C4-2B (cell line): ENCODE data around the gene ZCWPW1.

Experiments
- H3K27ac ChIP-seq: fragments of 450-650 bp; 2 replicates; pipeline ENCODE4 v1.5.1; 2017
- ZFX ChIP-seq: fragments of 450-650 bp; IDR thresholded peaks from 2 replicates; pipeline ENCODE4 v1.6.1; 2017
- TF ChIP-seq, protein P1 (sequence below): fragments of 450-650 bp; conservative IDR thresholded peaks from 2 replicates; pipeline ENCODE4 v1.5.1; 2017; ENCODE audit warnings: mild to moderate bottlenecking

The ZCWPW1 gene

DNA sequence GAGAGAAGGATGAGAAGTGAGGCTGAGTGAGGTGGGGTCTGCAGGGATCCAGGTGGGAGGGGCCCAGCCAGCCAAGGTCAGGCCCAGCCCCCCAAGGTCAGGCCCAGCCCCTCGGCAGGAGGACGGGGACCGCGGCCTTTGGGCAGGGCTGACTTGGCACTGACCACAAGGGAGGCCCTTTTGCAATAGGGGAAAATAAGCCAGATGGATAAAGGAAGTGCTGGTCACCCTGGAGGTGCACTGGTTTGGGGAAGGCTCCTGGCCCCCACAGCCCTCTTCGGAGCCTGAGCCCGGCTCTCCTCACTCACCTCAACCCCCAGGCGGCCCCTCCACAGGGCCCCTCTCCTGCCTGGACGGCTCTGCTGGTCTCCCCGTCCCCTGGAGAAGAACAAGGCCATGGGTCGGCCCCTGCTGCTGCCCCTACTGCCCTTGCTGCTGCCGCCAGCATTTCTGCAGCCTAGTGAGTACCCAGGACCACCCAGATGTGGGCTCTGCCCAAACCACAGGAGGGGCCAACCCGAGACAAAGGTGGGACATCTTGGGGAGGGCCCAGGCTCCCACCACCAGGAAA lies 55.2 kb downstream of the ZCWPW1 start, which contains the start of gene PILRA:
TSS of gene PILRA (plus strand) at position 227 of the 571 bp plus-strand sequence. CDS start at position 397, 170 bp downstream.
- TF ChIP-seq ZFX, result no peak
- TF ChIP-seq, protein P1, sequence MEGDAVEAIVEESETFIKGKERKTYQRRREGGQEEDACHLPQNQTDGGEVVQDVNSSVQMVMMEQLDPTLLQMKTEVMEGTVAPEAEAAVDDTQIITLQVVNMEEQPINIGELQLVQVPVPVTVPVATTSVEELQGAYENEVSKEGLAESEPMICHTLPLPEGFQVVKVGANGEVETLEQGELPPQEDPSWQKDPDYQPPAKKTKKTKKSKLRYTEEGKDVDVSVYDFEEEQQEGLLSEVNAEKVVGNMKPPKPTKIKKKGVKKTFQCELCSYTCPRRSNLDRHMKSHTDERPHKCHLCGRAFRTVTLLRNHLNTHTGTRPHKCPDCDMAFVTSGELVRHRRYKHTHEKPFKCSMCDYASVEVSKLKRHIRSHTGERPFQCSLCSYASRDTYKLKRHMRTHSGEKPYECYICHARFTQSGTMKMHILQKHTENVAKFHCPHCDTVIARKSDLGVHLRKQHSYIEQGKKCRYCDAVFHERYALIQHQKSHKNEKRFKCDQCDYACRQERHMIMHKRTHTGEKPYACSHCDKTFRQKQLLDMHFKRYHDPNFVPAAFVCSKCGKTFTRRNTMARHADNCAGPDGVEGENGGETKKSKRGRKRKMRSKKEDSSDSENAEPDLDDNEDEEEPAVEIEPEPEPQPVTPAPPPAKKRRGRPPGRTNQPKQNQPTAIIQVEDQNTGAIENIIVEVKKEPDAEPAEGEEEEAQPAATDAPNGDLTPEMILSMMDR, result no peak

DNA sequence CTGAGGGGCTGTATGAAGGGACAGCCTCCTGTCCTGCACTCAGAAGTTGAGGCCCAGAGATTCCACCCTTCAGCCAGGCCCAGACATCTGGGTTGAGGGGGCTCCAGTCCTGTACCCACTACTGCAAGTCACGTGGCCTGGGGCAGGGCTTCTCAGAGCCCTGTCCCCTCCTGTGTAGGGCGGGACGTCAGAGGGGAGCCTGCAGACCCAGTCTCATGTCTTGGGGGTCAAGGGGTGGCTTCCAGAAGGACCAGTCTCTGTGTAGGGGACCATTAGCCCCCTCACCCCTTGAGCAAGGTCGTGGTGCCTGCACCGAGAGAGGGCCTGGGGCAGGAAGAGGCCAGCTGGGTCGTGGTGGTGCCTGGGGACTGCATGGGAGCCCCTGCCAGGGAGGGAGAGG lies 55.8 kb downstream of the ZCWPW1 start:
- no peak overlapping the region for H3K27ac ChIP-seq
- TF ChIP-seq ZFX, result no peak

More for the DNA sequence above, 55.2 kb downstream of the ZCWPW1 start, which contains the start of gene PILRA:
- no peak within 1 kb of the TSS for H3K27ac ChIP-seq

DNA sequence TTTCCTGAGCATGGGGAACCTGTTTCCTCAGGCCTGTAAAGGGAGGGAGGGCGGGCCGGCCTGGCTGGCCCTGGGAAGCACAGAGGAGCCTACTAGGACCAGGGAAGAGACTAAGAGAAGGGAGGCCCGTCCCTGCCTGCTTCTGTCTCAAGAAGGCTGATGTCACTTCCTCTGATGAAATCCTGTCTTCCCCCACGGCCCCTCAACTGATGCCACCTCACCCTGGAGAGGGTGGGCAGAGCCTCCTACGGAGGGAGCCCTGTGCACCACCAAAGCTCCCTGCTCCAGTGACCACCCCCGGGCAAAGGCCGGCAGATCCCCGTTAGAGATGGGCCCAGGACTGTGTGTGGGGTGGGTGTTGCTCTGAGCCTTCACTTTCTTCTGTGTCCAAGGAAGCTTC lies 56.2 kb downstream of the ZCWPW1 start:
- TF ChIP-seq, protein P1, result no peak
- TF ChIP-seq ZFX, result no peak

DNA sequence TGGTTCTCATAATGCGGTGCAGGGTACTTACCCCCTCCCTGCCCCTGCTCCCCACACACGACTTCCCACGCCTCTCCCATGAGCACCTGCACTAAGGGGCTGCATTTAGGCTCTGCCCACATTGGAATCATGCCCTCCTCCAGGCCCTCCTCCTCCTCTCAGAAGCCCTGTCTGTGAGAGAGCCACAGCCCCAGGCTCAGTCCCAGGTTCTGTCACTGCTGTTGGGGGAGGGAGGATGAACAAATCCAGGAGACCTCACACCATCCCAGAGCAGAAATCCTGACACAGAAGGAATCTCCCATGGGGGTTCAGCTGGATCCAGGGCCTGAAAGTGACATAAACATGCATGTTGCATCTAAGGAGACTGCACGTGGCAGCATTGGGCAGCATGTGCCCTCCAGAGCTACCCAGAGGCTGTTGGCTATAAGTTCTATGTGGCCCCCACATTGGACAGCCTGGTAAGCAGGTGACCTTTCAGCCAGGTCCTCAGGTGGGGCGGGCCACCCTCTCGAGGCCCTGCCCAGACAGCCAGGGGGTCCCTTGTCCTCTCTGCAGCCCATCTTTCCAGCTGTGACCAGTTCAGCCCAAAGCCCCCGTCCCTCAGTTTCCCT lies 56.8 kb downstream of the ZCWPW1 start:
- no peak for TF ChIP-seq ZFX
- TF ChIP-seq, protein P1, result no peak
- H3K27ac ChIP-seq, result no peak overlapping the region

More for the DNA sequence above, 56.2 kb downstream of the ZCWPW1 start:
- no peak overlapping the region for H3K27ac ChIP-seq

DNA sequence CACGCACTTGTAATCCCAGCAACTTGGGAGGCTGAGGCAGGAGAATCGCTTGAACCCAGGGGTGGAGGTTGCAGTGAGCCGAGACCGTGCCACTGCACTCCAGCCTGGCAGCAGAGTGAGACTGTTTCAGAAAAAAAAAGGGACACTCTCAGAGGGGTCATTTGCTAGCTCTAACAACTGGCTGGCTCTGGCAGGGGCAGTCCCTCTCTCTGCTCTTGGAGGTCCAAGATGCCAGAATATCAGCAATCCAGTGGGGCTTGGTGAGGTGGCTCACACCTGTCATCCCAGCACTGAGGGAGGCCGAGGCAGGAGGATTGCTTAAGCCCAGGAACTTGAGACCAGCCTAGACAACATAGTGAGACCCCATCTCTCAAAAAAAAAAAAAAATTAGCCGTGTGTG lies 57.8 kb downstream of the ZCWPW1 start:
- TF ChIP-seq, protein P1, result no peak
- TF ChIP-seq ZFX, result no peak
- no peak overlapping the region for H3K27ac ChIP-seq

DNA sequence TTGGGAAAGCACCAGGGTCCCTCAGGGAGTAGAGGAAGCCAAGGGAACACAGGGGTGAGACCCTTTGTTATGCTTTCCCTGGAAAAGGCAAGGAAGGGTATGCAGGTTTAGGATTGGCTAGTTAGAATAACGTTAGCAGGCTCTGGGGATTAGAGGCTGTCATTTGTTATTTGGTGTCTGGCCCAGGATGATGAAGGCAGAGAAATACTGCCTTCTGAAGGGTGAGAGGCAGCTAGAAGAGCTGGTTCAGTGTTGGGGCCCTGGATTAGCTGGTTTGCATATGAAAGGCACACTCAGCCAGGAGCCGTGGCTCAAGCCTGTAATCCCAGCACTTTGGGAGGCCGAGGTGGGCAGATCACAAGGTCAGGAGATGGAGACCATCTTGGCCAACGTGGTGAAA lies 58.2 kb downstream of the ZCWPW1 start:
- no peak overlapping the region for H3K27ac ChIP-seq
- TF ChIP-seq, protein P1, result no peak
- TF ChIP-seq ZFX, result no peak

DNA sequence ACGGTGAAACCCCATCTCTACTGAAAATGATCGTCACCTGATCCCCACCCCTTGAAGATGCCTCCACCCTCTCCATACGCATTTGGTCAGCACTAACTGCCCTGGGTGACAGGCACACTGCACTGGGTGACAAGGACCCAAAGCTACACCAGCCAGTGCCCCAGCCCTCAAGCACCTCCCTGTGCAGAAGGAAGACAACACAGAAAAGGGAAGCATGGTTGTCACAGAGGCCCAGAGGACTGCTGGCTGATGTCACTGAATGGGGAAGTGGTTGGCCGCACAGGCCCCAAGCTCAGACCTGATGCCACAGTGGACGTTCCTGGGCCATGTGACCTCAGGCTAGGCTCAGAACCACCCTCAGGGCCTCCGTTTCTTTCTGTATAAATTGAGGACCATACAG lies 59.4 kb downstream of the ZCWPW1 start:
- H3K27ac ChIP-seq, result no peak overlapping the region
- TF ChIP-seq, protein P1, result no peak
- no peak for TF ChIP-seq ZFX
